Measurements from ENCODE around the gene DMRT1.

The DMRT1 gene

DNA sequence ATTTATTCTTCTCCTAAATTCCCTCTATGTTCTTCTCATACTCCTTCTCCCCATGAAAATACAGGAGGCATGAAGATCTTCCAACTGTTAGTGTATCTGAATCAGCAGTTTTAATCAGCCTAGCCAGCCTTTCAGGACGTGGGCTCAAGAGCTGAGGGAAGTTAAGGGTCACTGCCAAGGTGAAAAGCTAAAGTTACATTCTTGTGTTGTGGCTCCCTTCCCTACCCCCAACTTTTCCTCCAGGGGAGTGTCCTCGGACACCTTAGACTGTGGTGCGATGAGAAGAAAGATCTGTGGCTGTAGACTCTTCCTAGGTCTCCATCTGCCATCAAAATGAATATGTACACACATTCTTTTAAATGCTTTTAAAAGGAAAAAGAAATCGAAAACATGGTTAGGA is 139.1 kb downstream of the DMRT1 start:
- Histone ChIP-seq H3K4me1 (ENCODE audit: low read length) (peaks cover 8% of the 10 kb centered on the region; the same call in 1 of the 2 replicates), H3K79me2 (ENCODE audit: low read length) (no peaks in the 10 kb centered on the region), H3K27me3 (replicated peaks; ENCODE audit: insufficient read depth, low read length) (peaks cover 4% of the 10 kb centered on the region; the same call in 1 of the 2 replicates), H3K36me3 (replicated peaks; ENCODE audit: insufficient read depth, low read length) (no peaks in the 10 kb centered on the region), H3K9ac (ENCODE audit: low read length) (no peak overlapping the region), H3K4me3 (ENCODE audit: low read length) (no peak overlapping the region), H3K9me3 (replicated peaks; ENCODE audit: insufficient read depth, low read length) (no peaks in the 10 kb centered on the region), H3K4me2 (ENCODE audit: low read depth, low read length) (no peak overlapping the region), H4K20me1 (ENCODE audit: insufficient read depth, low read length) (no peaks in the 10 kb centered on the region), H3K9me2 (replicated peaks; ENCODE audit: insufficient read depth, low read length) (no peaks in the 10 kb centered on the region), H2AFZ (ENCODE audit: low read length) (no peak overlapping the region), H3F3A (ENCODE audit: insufficient read depth, low read length) (no peaks in the 10 kb centered on the region), H3K27ac (ENCODE audit: low read length) (no peak overlapping the region)
- no peak for DNase-seq
- no peak for TF ChIP-seq EZH2 (optimal IDR thresholded peaks at IDR 0.05; ENCODE audit: low read depth, low read length)
- TF ChIP-seq EZH2phosphoT487 (IDR thresholded peaks at IDR 0.05; ENCODE audit: low read length): no peak
- TF ChIP-seq, protein P1, sequence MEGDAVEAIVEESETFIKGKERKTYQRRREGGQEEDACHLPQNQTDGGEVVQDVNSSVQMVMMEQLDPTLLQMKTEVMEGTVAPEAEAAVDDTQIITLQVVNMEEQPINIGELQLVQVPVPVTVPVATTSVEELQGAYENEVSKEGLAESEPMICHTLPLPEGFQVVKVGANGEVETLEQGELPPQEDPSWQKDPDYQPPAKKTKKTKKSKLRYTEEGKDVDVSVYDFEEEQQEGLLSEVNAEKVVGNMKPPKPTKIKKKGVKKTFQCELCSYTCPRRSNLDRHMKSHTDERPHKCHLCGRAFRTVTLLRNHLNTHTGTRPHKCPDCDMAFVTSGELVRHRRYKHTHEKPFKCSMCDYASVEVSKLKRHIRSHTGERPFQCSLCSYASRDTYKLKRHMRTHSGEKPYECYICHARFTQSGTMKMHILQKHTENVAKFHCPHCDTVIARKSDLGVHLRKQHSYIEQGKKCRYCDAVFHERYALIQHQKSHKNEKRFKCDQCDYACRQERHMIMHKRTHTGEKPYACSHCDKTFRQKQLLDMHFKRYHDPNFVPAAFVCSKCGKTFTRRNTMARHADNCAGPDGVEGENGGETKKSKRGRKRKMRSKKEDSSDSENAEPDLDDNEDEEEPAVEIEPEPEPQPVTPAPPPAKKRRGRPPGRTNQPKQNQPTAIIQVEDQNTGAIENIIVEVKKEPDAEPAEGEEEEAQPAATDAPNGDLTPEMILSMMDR (IDR thresholded peaks at IDR 0.05; ENCODE audit: low read length): no peak

DNA sequence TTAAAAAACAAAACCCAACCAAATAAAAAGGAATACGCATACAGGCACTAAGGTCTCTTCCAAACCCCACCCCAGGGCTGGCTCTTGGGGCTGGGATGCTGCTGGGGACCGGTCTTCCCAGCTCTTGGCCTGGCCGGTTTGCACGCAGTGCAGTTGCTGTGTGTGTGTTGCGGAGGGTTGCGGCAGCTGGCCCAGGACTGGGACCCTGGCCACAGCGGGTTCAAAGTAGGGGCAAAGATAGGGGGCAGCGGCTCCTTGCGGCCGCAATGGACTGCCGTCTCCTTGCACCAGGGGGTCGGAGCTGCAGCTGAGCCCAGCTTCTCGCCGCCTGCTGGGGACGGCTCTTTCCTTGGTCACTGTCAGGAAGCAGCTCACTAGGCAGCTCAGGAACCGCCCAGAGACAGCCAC is 140.0 kb downstream of the DMRT1 start:
- Histone ChIP-seq H3K36me3 (replicated peaks; ENCODE audit: insufficient read depth, low read length) (no peaks in the 10 kb centered on the region), H3K9me3 (replicated peaks; ENCODE audit: insufficient read depth, low read length) (no peaks in the 10 kb centered on the region), H3K27me3 (replicated peaks; ENCODE audit: insufficient read depth, low read length) (no peaks in the 10 kb centered on the region; the same call in 1 of the 2 replicates), H3K4me2 (ENCODE audit: low read depth, low read length) (no peak overlapping the region), H3K79me2 (ENCODE audit: low read length) (no peaks in the 10 kb centered on the region), H3K9ac (ENCODE audit: low read length) (no peak overlapping the region), H3K9me2 (replicated peaks; ENCODE audit: insufficient read depth, low read length) (no peaks in the 10 kb centered on the region), H3K4me1 (ENCODE audit: low read length) (peaks cover 12% of the 10 kb centered on the region; the same call in 1 of the 2 replicates), H2AFZ (ENCODE audit: low read length) (no peak overlapping the region), H4K20me1 (ENCODE audit: insufficient read depth, low read length) (no peaks in the 10 kb centered on the region), H3K4me3 (ENCODE audit: low read length) (no peak overlapping the region), H3F3A (ENCODE audit: insufficient read depth, low read length) (no peaks in the 10 kb centered on the region), H3K27ac (ENCODE audit: low read length) (no peak overlapping the region)
- TF ChIP-seq, protein P1 (IDR thresholded peaks at IDR 0.05; ENCODE audit: low read length): no peak
- TF ChIP-seq EZH2 (optimal IDR thresholded peaks at IDR 0.05; ENCODE audit: low read depth, low read length): no peak
- TF ChIP-seq EZH2phosphoT487 (IDR thresholded peaks at IDR 0.05; ENCODE audit: low read length): no peak
- DNase-seq: no peak

DNA sequence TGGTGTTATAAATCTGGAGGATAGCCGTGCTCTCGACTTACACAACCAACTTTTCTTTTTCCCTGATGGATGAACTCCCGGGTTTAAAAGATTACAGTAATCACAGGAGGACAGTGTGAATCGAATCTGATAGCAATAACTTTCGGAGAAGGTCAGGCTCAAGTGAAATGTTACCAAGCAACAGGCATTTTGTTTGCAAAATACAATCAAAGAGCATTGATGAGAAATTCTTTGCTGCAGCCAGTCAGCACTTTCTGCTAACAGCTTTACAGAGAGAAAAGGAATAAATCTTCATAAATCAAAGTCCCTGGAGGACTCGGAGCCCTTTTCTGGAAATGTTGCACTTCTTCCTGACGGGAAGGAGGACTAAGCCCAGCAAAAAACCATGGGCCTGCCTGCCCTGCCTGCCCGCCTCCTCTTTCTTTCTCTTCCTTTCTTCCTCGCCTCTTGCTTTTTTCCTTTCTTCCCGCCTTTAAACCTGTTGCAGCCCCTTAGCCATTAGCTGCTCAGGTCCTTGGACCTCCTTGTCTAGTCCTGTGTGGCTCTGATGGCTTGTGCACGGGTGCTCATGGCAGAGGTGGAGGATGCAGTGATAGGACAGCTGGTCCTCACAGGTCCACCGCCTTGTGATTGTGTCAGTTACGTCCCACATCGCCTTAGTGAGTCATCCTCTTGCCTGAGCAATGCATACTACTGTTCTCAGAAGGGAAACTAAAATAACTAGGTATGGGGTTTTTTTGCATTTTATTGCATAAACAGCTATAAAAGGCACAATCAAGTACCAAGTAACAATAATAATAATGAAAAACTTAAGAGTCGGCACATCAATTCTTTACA is 141.1 kb downstream of the DMRT1 start:
- Histone ChIP-seq H4K20me1 (ENCODE audit: insufficient read depth, low read length) (no peaks in the 10 kb centered on the region), H3K27me3 (replicated peaks; ENCODE audit: insufficient read depth, low read length) (no peaks in the 10 kb centered on the region; the same call in 1 of the 2 replicates), H3K9ac (ENCODE audit: low read length) (no peak overlapping the region), H3K4me3 (ENCODE audit: low read length) (no peak overlapping the region), H2AFZ (ENCODE audit: low read length) (no peak overlapping the region), H3K9me3 (replicated peaks; ENCODE audit: insufficient read depth, low read length) (no peaks in the 10 kb centered on the region), H3K79me2 (ENCODE audit: low read length) (no peaks in the 10 kb centered on the region), H3K4me2 (ENCODE audit: low read depth, low read length) (no peak overlapping the region), H3K9me2 (replicated peaks; ENCODE audit: insufficient read depth, low read length) (no peaks in the 10 kb centered on the region), H3K4me1 (ENCODE audit: low read length) (peaks cover 12% of the 10 kb centered on the region; the same call in 1 of the 2 replicates), H3K27ac (ENCODE audit: low read length) (no peak overlapping the region), H3K36me3 (replicated peaks; ENCODE audit: insufficient read depth, low read length) (no peaks in the 10 kb centered on the region), H3F3A (ENCODE audit: insufficient read depth, low read length) (no peaks in the 10 kb centered on the region)
- TF ChIP-seq, protein P1 (IDR thresholded peaks at IDR 0.05; ENCODE audit: low read length): no peak
- TF ChIP-seq EZH2phosphoT487 (IDR thresholded peaks at IDR 0.05; ENCODE audit: low read length) (no peak), EZH2 (optimal IDR thresholded peaks at IDR 0.05; ENCODE audit: low read depth, low read length) (no peak)
- no peak for DNase-seq

Data from MM.1S (cell line).